Neural cell (in vitro differentiated cells): Measurements from ENCODE around the gene XXYLT1. TPM values are rescaled to one million over a fixed set of nuclear protein-coding genes. Genes with fewer than 3 reads are reported as not detected.

Source experiments
- H2AFZ ChIP-seq: fragments of 200-600, 300-800 bp; sonication (generic), shearing (Covaris generic); 2 replicates; pipeline ENCODE4 v1.6.0; 2014; ENCODE audit warnings: low read depth, mild to moderate bottlenecking, antibody characterized with exemption, low read length, moderate library complexity
- H3F3A ChIP-seq: fragments of 200-600 bp; shearing (Covaris generic); 2 replicates; pipeline ENCODE4 v1.6.1; 2016; ENCODE audit warnings: mild to moderate bottlenecking, moderate library complexity, mixed read lengths, antibody characterized with exemption, low read length; ENCODE audit not compliant: insufficient read depth, poor library complexity, severe bottlenecking
- H3K27ac ChIP-seq: fragments of 200-600, 300-800 bp; sonication (generic), shearing (Covaris generic); 2 replicates; pipeline ENCODE4 v1.5.1; 2014; ENCODE audit warnings: mild to moderate bottlenecking, low read length, moderate library complexity
- H3K27me3 ChIP-seq: fragments of 300-800, 200-600 bp; sonication (generic), shearing (Covaris generic); 2 replicates; pipeline ENCODE4 v1.6.0; 2014; ENCODE audit warnings: mild to moderate bottlenecking, low read depth, low read length, moderate library complexity; ENCODE audit not compliant: insufficient read depth
- H3K36me3 ChIP-seq: fragments of 300-800, 200-600 bp; sonication (generic), shearing (Covaris generic); 2 replicates; pipeline ENCODE4 v1.5.1; 2014; ENCODE audit warnings: mild to moderate bottlenecking, antibody characterized with exemption, low read length, moderate library complexity; ENCODE audit not compliant: insufficient read depth
- H3K4me2 ChIP-seq: fragments of 300-800, 200-600 bp; sonication (generic), shearing (Covaris generic); 2 replicates; pipeline ENCODE4 v1.6.0; 2014; ENCODE audit warnings: mild to moderate bottlenecking, low read length
- H3K4me3 ChIP-seq: fragments of 300-800, 200-600 bp; sonication (generic), shearing (Covaris generic); 2 replicates; pipeline ENCODE4 v1.5.1; 2014; ENCODE audit warnings: mild to moderate bottlenecking, low read length, moderate library complexity
- H3K79me2 ChIP-seq: fragments of 200-600 bp; shearing (Covaris generic); replicated peaks from 2 replicates; pipeline ENCODE4 v1.6.0; 2014; ENCODE audit warnings: mild to moderate bottlenecking, low read length, moderate library complexity; ENCODE audit not compliant: insufficient read depth
- H3K9ac ChIP-seq: fragments of 300-800, 200-600 bp; sonication (generic), shearing (Covaris generic); 2 replicates; pipeline ENCODE4 v1.6.1; 2016; ENCODE audit warnings: mild to moderate bottlenecking, low read length, mixed read lengths
- H3K9me2 ChIP-seq: fragments of 200-600 bp; shearing (Covaris generic); 2 replicates; pipeline ENCODE4 v1.6.1; 2016; ENCODE audit warnings: mild to moderate bottlenecking, low read length, mixed read lengths; ENCODE audit not compliant: insufficient read depth
- H3K9me3 ChIP-seq: fragments of 200-600, 300-800 bp; sonication (generic), shearing (Covaris generic); 2 replicates; pipeline ENCODE4 v1.6.1; 2016; ENCODE audit warnings: mild to moderate bottlenecking, mixed run types, low read length, moderate library complexity, mixed read lengths
- H4K20me1 ChIP-seq: fragments of 200-600 bp; shearing (Covaris generic); 2 replicates; pipeline ENCODE4 v1.6.1; 2016; ENCODE audit warnings: mild to moderate bottlenecking, mixed run types; ENCODE audit not compliant: insufficient read depth
- CTCF ChIP-seq: fragments of 450-650 bp; IDR thresholded peaks from 2 replicates; pipeline ENCODE4 v1.5.1; 2014; ENCODE audit warnings: antibody characterized with exemption, mild to moderate bottlenecking, moderate library complexity; ENCODE audit not compliant: poor library complexity, severe bottlenecking
- EP300 ChIP-seq: fragments of 450-650 bp; conservative IDR thresholded peaks from 2 replicates; pipeline ENCODE4 v1.6.1; 2014; ENCODE audit warnings: antibody characterized with exemption, mild to moderate bottlenecking, moderate library complexity; ENCODE audit not compliant: poor library complexity, severe bottlenecking
- EZH2 ChIP-seq: fragments of 200-600, 300-800 bp; shearing (Covaris generic), sonication (generic); IDR thresholded peaks from 2 replicates; pipeline ENCODE4 v1.6.1; 2014; ENCODE audit warnings: antibody characterized with exemption, low read length, borderline replicate concordance, mild to moderate bottlenecking; ENCODE audit not compliant: insufficient read depth, poor library complexity, severe bottlenecking
- MXI1 ChIP-seq: fragments of 450-650 bp; conservative IDR thresholded peaks from 2 replicates; pipeline ENCODE4 v1.6.1; 2014; ENCODE audit warnings: antibody characterized with exemption, mild to moderate bottlenecking; ENCODE audit not compliant: poor library complexity, severe bottlenecking
- POLR2AphosphoS5 ChIP-seq: IDR thresholded peaks from 2 replicates; pipeline ENCODE4 v1.6.1; 2012
- RAD21 ChIP-seq: fragments of 450-650 bp; conservative IDR thresholded peaks from 2 replicates; pipeline ENCODE4 v1.6.1; 2014; ENCODE audit warnings: antibody characterized with exemption, mild to moderate bottlenecking, moderate library complexity
- SMC3 ChIP-seq: fragments of 450-650 bp; conservative IDR thresholded peaks from 2 replicates; pipeline ENCODE4 v1.6.1; 2014; ENCODE audit warnings: antibody characterized with exemption, mild to moderate bottlenecking, moderate library complexity; ENCODE audit not compliant: poor library complexity
- TAF1 ChIP-seq: IDR thresholded peaks from 2 replicates; pipeline ENCODE4 v1.6.1; 2012; ENCODE audit warnings: low read depth
- polyA plus RNA-seq: library from polyadenylated mRNA; depleted of rRNA; stranded (reverse); fragments of >200 nt; gene quantifications from 2 replicates; pipeline ENCODE4 v1.2.3, GENCODE V29; 2014
- TF ChIP-seq, protein P1 (sequence below): IDR thresholded peaks from 2 replicates; pipeline ENCODE4 v1.6.1; 2012; ENCODE audit warnings: borderline replicate concordance

The XXYLT1 gene
- polyA plus RNA-seq, 1 donor from 2014 or later, result 25.4 TPM

DNA sequence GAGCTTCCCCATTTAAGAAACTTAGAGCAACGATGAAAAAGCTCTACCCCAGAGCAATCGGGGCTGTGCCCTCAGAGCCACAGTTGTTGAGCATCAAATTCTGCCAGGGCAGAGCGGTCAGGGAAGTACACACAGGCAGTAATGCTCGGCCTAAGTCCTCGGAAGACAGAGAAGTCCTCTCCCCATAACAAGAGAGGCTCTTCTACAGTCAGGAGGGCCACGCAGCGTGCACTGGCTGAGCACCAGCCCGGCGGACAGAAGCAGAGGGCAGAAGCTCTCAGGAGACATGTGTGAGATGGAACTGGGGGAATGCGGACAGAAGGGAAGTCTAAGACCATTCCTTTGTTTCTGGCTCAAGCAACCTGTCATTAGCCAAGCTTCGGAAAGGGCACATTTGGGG, 95.9 kb downstream of the XXYLT1 start:
- TF ChIP-seq POLR2AphosphoS5 (no peak), SMC3 (no peak), RAD21 (no peak), TAF1 (no peak), EZH2 (no peak), EP300 (no peak), CTCF (no peak), MXI1 (no peak)
- TF ChIP-seq, protein P1, sequence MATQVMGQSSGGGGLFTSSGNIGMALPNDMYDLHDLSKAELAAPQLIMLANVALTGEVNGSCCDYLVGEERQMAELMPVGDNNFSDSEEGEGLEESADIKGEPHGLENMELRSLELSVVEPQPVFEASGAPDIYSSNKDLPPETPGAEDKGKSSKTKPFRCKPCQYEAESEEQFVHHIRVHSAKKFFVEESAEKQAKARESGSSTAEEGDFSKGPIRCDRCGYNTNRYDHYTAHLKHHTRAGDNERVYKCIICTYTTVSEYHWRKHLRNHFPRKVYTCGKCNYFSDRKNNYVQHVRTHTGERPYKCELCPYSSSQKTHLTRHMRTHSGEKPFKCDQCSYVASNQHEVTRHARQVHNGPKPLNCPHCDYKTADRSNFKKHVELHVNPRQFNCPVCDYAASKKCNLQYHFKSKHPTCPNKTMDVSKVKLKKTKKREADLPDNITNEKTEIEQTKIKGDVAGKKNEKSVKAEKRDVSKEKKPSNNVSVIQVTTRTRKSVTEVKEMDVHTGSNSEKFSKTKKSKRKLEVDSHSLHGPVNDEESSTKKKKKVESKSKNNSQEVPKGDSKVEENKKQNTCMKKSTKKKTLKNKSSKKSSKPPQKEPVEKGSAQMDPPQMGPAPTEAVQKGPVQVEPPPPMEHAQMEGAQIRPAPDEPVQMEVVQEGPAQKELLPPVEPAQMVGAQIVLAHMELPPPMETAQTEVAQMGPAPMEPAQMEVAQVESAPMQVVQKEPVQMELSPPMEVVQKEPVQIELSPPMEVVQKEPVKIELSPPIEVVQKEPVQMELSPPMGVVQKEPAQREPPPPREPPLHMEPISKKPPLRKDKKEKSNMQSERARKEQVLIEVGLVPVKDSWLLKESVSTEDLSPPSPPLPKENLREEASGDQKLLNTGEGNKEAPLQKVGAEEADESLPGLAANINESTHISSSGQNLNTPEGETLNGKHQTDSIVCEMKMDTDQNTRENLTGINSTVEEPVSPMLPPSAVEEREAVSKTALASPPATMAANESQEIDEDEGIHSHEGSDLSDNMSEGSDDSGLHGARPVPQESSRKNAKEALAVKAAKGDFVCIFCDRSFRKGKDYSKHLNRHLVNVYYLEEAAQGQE, result no peak
- Histone ChIP-seq H4K20me1 (no peaks in the 10 kb centered on the region), H3K27ac (no peak overlapping the region), H3K36me3 (no peaks in the 10 kb centered on the region), H3F3A (no peaks in the 10 kb centered on the region), H2AFZ (no peak overlapping the region), H3K4me2 (no peak overlapping the region), H3K79me2 (no peaks in the 10 kb centered on the region), H3K27me3 (no peaks in the 10 kb centered on the region), H3K9me2 (no peaks in the 10 kb centered on the region), H3K9me3 (no peaks in the 10 kb centered on the region), H3K9ac (no peak overlapping the region), H3K4me3 (no peak overlapping the region)

DNA sequence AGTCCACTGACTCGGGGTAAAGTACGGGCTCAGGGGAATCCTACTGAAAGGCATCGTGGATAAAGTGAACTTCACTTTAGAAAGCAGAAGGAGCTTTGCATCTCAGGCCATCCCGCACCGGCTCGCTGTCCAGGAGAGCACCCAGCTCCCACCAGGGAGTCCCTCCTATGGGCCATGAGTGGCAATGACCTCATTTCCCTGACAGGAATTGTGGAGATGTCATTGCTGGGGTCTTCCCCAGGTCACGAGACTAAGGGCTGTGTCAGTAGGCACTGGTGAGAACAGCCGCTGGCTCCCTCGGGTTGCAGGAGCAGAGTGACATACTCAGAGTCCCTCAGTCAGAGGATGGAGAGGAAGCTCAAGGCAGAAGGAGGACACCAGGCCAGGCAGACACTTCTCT, 97.3 kb downstream of the XXYLT1 start:
- Histone ChIP-seq H3K4me2 (no peak overlapping the region), H3K27me3 (no peaks in the 10 kb centered on the region), H3K27ac (no peak overlapping the region), H3K79me2 (no peaks in the 10 kb centered on the region), H2AFZ (no peak overlapping the region), H3F3A (no peaks in the 10 kb centered on the region), H3K9me2 (no peaks in the 10 kb centered on the region), H4K20me1 (no peaks in the 10 kb centered on the region), H3K36me3 (no peaks in the 10 kb centered on the region), H3K9me3 (no peaks in the 10 kb centered on the region), H3K4me3 (no peak overlapping the region), H3K9ac (no peak overlapping the region)
- TF ChIP-seq POLR2AphosphoS5, result no peak

- no peaks in the 10 kb centered on the region for H3K9me2 ChIP-seq
- H3K27me3 ChIP-seq, result no peaks in the 10 kb centered on the region
- no peaks in the 10 kb centered on the region for H3K36me3 ChIP-seq
- no peak overlapping the region for H3K27ac ChIP-seq
- no peak overlapping the region for H3K4me2 ChIP-seq
- no peak for TF ChIP-seq EZH2
- no peaks in the 10 kb centered on the region for H3F3A ChIP-seq
- H3K4me3 ChIP-seq, result no peak overlapping the region
- no peaks in the 10 kb centered on the region for H4K20me1 ChIP-seq
- H2AFZ ChIP-seq, result no peak overlapping the region
- no peaks in the 10 kb centered on the region for H3K79me2 ChIP-seq
- H3K9ac ChIP-seq, result no peak overlapping the region
- no peaks in the 10 kb centered on the region for H3K9me3 ChIP-seq
Measured at GRCh38 chr3:195172896-195173295, 98.1 kb downstream of the XXYLT1 start.
